Hematopoietic multipotent progenitor cell treated with erythropoietin and hydrocortisone succinate and interleukin-3 and kit ligand, for 17 days (in vitro differentiated cells): ENCODE data around the gene CAMTA1.
"Not testable (repeated sequence)": the region's sequence is repeated elsewhere in the genome, so short reads cannot be mapped to it uniquely, and the experiment has no call there.

Experiments used
- DNase-seq: peaks from one replicate; pipeline ENCODE4 v3.0.0-alpha.2; 2015; ENCODE audit warnings: low spot score

Gene CAMTA1, protein sequence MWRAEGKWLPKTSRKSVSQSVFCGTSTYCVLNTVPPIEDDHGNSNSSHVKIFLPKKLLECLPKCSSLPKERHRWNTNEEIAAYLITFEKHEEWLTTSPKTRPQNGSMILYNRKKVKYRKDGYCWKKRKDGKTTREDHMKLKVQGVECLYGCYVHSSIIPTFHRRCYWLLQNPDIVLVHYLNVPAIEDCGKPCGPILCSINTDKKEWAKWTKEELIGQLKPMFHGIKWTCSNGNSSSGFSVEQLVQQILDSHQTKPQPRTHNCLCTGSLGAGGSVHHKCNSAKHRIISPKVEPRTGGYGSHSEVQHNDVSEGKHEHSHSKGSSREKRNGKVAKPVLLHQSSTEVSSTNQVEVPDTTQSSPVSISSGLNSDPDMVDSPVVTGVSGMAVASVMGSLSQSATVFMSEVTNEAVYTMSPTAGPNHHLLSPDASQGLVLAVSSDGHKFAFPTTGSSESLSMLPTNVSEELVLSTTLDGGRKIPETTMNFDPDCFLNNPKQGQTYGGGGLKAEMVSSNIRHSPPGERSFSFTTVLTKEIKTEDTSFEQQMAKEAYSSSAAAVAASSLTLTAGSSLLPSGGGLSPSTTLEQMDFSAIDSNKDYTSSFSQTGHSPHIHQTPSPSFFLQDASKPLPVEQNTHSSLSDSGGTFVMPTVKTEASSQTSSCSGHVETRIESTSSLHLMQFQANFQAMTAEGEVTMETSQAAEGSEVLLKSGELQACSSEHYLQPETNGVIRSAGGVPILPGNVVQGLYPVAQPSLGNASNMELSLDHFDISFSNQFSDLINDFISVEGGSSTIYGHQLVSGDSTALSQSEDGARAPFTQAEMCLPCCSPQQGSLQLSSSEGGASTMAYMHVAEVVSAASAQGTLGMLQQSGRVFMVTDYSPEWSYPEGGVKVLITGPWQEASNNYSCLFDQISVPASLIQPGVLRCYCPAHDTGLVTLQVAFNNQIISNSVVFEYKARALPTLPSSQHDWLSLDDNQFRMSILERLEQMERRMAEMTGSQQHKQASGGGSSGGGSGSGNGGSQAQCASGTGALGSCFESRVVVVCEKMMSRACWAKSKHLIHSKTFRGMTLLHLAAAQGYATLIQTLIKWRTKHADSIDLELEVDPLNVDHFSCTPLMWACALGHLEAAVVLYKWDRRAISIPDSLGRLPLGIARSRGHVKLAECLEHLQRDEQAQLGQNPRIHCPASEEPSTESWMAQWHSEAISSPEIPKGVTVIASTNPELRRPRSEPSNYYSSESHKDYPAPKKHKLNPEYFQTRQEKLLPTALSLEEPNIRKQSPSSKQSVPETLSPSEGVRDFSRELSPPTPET (N-terminal part only)

DNA sequence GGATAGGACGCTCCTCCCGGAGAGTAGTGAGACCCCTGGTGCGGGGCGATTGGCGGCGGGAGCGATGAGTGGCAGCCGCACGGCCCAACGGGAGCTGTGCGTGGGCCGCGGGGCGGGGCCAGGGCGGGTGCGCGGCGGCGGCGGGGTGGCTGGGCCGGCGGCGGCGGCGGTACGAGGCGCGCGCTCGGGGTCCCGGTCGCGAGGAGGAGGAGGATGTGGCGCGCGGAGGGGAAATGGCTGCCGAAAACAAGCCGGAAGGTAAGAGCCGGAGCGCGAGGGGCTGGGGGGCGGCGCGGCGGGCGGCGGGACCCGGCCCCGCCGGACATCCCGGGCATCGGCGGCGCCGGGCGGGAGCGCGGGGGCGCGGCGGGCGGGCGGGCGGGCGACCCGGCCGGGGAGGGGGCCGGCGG lies at the start of gene CAMTA1:
CAMTA1 (plus strand) TSS at position 137 of the 410 bp plus-strand sequence; CDS start at position 214, 77 bp downstream.
- no peak for DNase-seq

DNA sequence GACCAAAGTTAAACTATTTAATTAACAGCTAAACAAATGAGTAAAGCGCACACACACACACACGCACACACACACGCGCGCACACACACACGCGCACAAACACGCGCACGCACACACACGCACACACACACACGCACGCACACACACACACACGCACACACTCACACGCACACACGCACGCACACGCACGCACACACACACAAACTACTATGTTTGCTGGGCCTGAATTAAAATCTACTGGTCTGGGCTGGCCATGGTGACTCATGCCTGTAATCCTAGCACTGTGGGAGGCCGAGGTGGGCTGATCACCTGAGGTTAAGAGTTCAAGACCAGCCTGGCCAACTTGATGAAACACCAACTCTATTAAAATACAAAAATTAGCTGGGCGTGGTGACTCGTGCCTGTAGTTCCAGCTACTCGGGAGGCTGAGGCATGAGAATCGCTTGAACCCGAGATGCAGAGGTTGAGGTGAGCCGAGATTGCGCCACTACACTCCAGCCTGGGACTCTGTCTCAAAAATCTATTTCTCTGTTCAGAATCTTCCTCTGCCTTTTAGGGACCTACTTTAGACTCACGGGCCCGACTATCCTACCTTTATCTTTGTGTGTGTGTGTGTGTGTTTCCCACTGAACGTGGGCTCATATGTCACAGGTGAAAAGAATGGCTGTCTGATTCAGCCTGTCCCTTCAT lies 46.1 kb upstream of the CAMTA1 start:
- no peak for DNase-seq

DNA sequence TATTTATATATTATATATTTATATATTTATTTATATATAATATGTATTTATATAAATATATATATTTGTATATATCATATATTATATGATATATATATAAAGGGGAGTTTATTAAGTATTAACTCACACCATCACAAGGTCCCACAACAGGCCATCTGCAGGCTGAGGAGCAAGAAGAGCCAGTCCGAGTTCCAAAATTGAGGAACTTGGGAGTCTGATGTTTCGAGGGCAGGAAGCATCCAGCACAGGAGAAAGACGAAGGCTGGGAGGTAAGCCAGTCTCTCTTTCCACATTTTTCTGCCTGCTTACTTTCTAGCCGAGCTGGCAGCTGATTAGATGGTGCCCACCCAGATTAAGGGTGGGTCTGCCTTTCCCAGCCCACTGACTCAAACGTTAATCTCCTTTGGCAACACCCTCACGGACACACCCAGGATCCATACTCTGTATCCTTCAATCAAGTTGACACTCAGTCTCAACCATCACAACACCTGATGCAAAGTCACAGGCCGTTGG lies 42.5 kb upstream of the CAMTA1 start:
- not testable (repeated sequence) for DNase-seq

DNA sequence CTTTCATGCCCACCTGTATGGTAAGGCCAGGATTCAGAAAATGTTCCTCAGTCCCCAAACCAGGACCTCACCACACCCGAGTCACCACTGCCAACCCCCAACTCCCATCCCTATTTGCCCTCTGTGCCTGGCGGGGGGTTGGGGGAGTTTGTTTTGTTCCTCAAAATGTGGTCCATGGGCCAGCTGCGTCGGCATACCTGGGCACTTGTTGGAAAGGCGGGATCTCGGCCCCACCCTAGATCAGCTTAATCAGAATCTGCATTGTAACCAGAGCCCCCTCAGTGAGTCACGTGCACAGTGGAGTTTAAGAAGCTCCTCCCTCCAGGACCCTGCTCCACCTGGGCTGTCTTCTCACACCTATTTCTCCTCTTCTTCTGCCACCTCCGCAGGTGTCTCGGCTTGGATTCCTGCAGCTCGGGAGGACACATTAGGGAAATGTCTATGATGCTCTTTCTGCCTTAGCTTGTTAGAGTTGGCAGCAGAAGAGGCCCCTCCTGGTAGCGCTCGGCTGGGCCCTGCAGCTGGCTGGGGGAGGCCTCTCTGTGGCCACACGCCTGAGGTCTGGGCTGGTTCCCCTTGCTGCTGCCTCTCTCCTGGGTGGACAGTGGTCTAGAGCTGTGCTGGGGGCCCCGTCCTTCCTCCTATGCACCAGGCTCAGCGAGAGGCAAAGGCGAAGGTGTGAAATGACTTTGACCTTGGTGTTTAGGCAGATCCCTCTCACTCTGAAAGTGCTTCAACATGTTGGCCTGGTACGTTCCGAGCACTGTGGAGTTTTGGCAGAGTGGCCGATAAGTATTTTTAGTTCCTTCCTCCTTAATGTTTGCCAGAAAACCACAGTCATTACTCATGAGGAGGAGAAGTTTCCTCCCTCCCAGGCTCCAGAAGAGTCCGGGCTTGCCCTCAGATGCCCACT lies 41.8 kb upstream of the CAMTA1 start:
- no peak for DNase-seq

DNA sequence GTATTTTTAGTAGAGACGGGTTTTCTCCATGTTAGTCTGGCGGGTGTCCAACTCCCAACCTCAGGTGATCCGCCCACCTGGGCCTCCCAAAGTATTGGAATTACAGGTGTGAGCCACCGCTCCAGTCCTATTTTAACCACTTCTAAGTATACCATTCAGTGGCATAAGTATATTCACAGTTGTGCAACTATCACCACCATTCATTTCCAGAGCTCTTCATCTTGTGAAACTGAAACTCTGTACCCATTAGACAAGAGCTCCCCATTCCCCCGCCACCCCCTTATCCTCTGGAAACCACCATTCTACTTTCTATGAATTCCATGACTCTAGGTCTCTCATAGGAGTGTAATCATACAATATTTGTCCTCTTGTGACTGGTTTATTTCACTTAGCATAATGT lies 40.2 kb upstream of the CAMTA1 start:
- no peak for DNase-seq

DNA sequence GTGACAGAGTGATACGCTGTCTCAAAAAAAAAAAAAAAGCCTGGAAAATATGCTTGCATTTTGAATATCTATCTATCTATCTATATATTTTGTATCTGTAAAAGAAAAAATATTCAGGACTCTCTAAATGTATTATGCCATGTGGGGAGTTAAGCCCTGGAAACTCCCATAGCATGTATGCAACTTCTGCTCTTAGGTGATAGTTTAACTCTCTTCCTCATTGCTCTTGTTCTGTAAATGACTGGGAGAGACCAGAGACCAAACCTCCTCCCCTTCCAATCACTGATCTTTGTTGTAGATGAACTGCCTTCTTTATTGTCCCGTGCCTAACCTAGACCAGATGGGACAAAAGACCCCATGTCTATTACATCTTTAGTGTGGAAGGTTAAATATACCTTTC lies 37.6 kb upstream of the CAMTA1 start:
- DNase-seq: no peak

DNA sequence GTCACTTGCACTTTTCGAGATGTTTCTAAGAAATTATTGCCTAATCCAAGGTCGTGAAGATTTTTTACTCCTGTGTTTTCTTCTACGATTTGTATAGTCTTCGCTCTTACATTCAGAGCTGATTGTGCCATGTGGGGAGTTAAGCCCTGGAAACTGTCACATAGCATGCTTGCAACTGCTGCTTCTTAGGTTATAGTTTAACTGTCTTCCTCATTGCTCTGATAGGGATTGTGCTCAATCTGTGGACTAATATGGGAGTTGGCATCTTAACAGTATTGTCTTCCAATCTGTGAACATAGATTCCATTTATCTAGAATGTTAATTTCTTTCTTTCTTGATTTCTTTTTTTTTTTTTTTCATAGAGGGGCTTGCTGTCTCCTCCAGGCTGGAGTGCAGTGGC lies 34.8 kb upstream of the CAMTA1 start:
- no peak for DNase-seq

DNA sequence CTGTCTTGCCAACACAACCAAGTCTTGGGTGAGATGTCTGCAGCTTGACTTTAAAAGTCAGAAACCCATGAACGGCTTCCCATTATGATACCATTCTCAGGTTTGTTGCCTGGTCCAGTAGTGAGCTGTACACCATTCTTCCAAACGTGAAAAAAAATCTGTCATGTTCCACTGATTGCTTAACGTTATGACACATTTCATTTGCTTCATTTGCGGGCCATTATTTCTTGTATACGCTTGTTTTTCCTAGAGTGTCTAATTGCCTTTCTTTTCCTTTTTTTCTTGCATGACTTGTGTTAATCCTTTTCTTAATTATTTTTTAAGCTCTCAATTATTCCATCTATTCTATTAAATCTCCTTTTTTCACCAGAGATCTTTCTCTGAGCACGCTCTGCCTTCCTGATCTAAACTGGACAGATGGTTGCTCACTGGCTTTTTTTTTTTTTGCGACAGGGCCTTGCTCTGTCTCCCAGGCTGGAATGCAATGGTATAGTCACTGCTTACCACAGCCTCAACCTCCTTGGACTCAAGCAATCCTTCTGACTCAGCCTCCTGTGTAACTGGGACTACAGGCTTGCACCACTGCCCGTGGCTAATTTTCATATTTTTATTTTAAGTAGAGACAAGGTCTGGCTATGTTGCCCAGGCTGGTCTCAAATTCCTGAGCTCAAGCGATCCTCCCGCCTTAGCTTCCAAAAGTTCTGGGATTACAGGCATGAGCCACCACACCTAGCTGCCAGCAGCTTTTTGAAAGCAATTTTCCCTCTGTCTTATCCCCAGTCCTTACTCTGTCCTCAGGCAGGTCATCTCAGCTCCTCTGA lies 31.7 kb upstream of the CAMTA1 start:
- no peak for DNase-seq

DNA sequence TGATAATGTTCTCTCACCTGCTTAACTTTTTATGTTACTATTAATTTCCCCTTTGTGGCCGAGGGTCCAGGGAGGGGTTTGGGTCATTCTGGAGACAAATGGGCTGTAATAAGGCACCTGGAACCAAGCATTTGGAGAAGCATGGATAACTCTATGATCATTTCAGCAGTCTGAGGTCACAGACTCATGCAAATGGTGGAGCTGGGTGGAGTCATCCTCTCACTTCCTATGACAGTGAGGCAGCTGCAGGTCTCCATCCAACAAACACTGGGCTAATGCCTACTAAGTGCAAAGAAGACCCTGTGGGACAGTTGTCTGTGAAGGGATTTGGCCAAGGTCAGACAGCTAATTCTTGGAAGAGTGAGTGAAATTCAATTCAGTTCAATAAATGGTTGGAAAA lies 28.8 kb upstream of the CAMTA1 start:
- no peak for DNase-seq

DNA sequence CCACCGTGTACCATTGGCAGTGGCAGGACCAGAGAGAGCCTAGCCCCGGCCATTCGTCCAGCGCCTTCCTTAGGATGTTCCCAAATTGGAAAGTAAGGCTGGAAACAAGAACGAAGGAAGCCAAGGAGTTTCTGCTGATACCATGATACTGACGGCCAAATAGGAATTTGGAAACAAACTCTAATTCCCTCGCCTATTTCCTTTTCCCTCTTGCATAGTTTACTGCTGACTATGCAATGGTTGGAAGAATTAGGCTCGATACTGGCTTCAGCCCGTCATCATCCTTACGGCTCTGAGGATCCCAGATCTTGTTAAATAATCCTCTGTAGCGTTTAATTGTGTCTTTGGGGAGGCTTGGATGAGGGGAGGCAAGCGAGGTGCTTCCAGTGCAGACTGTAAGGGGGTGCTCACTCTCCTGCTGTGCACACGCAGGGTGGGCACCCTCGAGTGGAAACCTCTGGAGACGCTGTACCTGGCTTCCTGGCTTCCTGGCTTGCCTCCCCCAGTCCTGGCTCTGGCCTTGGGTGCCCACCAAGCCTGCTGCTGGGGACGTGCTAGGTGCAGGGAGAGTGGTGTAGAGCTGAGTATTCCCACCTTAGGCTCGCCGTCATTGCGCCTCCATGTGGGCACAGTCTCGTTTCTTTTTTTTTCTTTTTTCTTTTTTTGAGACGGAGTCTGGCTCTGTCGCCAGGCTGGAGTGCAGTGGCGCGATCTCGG lies 27.4 kb upstream of the CAMTA1 start:
- no peak for DNase-seq

DNA sequence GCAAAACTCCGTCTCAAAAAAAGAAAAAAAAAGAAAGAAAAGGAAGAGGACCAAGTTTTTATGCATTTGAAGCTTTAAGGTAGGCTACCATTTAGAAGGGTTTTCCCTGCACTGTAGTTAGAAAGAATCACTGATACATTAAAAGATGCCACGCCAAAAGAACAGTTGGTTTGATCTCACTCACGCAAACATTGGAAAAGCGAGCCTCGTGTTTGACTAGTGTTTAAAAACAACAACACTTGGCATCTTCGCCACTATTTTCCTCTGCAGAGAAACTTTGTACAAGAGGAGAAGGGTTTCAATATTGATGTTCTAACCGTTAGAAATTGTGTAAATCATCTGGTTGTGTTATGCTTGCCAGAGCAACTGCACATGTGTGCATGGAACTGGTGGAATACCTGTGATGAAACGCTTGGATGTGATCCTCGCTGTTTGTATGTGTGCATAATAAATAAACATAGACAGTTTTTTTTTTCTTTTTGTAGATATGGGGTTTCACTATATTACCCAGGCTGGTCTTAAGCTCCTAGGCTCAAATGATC lies 24.0 kb upstream of the CAMTA1 start:
- DNase-seq: no peak

DNA sequence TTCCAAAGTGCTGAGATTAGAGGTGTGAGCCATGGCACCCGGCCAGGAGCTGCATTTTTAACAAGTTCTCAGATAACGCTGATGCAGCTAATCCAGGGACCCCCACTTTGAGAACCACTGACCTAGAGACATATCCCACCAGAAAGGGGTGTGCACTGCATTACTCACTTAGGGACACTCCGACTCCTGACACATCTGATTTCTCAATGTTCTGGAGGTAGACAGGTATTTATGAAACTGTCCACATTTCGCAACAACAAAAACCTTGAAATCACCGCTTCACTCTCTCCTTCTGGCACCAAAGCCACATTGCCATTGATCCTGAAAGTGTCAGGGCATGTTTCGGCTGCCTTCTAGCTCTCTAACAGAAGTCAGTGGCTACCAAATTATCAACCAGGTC lies 23.2 kb upstream of the CAMTA1 start:
- no peak for DNase-seq

DNA sequence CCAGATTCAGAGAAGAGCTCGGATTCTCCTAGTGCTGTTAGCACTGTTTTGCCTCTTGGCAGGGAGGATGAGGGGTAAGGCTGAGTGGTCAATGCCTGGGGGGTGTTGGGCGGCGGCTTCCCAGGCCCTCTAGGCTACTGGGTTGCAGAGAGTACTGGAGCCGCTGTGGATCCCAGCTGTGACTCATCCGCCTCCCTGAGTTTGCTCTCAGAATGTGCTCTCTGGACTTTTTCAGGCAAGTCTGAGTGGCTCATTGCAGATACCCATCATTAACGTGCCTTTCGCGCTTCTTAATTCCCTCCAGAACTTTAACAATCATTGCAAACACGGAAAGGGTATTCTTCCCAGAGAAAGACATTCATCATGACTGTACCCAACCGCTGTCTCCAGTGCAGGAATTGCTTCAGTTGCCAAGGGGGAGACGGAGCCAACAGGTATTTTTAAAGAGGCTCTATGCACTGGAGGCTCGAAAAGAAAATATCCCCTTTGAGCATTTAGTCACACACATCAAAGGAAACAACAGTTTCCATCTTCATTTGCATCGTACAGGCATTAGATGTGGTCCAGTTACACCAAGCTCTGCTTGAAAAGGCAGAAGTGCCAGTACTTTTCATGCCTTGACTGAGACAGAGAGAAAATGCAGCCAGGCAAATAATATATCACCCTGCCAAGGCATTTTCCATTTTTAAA lies 14.4 kb upstream of the CAMTA1 start:
- no peak for DNase-seq

DNA sequence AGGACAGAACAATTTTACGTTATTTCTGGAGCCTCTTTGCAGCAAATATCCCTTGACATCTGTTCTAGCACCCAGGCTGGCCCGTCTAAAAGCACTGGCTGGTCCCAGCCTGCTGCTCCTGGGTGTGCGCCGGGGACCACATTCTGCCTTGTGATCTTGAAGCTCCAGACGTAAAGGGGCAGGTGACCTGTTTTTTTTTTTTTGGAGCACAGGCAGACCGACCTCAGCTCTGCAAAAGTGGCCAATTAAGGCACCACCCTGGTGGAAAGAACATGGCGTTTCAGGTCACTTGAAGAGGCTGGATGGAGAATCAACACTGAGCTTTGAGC lies 13.8 kb upstream of the CAMTA1 start:
- no peak for DNase-seq

DNA sequence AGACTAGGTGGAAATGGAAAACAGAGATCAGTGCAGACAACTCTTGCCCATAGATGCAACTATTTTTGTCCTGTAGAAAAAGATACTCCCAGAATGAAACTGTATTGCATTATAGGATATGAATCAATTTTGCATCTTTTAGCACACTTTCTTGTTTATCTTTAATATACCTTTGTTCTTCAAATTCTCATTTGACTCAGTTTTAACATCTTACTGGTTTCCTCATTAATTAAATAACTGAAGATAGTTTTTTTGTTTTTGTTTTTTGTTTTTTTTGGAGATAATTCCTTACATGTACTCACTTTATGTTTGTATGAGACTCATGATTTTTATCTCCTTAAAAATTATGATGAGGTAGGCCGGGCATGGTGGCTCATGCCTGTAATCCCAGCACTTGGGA lies 10.9 kb upstream of the CAMTA1 start:
- DNase-seq: no peak

DNA sequence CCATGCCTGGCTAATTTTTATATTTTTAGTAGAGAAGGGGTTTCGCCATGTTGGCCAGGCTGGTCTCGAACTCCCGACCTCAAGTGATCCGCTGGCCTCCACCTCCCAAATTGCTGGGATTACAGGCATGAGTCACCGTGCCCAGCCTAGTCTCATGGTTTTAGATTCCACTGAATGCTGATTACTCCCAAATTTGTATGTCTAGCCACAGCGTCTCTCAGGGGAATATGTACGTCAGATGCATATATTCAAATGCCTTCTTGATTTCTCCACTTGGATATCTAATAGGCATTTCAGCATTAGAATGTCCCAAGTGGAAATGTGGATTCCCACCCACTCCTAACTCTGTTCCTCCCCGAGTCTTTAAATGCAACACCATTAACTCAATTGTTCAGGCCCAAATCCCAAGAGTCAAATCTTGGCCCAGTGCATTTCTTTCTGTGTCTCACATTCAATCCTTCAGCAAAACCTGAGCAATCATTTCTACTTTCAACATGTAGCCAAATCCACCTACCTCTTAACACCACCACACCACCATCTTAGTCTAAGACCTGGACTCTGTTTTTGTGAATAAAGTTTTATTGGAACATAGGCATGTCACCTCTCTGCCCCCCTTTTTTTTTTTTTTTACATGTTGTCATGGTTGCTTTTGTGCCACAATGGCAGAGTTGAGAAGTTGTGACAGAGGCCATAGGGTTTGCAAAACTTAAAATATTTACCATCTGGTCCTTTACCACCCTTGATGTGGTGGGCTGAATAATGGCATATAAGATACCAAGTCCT lies 9.8 kb upstream of the CAMTA1 start:
- DNase-seq: no peak

DNA sequence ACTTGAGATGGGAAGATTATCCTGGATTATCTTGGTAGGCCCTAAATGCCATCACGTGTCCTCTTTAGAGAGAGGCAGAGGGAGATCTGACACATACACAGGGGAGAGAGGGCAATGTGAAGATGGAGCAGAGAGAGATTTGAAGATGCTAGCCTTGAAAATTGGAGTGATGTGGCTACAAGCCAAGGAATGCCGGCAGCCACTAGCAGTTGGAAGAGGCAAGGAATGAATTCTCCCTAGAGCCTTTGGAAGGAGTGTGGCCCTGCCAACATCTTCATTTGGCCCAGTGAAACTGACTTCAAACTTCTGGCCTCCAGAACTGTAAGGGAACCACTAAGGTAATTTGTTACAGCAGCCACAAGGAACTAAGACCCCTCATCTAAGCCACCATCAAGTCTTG lies 8.9 kb upstream of the CAMTA1 start:
- no peak for DNase-seq
